Panc1 (cell line): ENCODE results near the gene NOP14.

Experiments used
- POLR2AphosphoS5 ChIP-seq: IDR thresholded peaks from 2 replicates; pipeline ENCODE4 v1.6.1; 2012; ENCODE audit warnings: mild to moderate bottlenecking, low read depth, low read length, moderate library complexity
- TF ChIP-seq, protein P1 (sequence below), 2 experiments: IDR thresholded peaks; 2 replicates each; pipeline ENCODE4 v1.6.1; 2011 to 2012; ENCODE audit warnings: low read depth in 2 of 2, control low read depth in 1 of 2, low read length in 1 of 2, mild to moderate bottlenecking in 1 of 2, moderate library complexity in 1 of 2; ENCODE audit not compliant: insufficient read depth in 1 of 2

- TF ChIP-seq, protein P1, sequence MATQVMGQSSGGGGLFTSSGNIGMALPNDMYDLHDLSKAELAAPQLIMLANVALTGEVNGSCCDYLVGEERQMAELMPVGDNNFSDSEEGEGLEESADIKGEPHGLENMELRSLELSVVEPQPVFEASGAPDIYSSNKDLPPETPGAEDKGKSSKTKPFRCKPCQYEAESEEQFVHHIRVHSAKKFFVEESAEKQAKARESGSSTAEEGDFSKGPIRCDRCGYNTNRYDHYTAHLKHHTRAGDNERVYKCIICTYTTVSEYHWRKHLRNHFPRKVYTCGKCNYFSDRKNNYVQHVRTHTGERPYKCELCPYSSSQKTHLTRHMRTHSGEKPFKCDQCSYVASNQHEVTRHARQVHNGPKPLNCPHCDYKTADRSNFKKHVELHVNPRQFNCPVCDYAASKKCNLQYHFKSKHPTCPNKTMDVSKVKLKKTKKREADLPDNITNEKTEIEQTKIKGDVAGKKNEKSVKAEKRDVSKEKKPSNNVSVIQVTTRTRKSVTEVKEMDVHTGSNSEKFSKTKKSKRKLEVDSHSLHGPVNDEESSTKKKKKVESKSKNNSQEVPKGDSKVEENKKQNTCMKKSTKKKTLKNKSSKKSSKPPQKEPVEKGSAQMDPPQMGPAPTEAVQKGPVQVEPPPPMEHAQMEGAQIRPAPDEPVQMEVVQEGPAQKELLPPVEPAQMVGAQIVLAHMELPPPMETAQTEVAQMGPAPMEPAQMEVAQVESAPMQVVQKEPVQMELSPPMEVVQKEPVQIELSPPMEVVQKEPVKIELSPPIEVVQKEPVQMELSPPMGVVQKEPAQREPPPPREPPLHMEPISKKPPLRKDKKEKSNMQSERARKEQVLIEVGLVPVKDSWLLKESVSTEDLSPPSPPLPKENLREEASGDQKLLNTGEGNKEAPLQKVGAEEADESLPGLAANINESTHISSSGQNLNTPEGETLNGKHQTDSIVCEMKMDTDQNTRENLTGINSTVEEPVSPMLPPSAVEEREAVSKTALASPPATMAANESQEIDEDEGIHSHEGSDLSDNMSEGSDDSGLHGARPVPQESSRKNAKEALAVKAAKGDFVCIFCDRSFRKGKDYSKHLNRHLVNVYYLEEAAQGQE (IDR thresholded peaks at IDR 0.05; ENCODE audit: insufficient read depth in 1 of 2, low read depth in 2 of 2, low read length in 1 of 2): no peak
- no peak for TF ChIP-seq POLR2AphosphoS5
Measured at GRCh38 chr4:2929469-2929868, 33.7 kb downstream of the NOP14 start.
